ENCODE measurements around the gene C19orf12. TPM values are rescaled to one million over a fixed set of nuclear protein-coding genes. Genes with fewer than 3 reads are reported as not detected.

The C19orf12 gene
- polyA plus RNA-seq, 6 donors from 2014 or later: 8.2 to 24.0 (median 15.3) TPM

DNA sequence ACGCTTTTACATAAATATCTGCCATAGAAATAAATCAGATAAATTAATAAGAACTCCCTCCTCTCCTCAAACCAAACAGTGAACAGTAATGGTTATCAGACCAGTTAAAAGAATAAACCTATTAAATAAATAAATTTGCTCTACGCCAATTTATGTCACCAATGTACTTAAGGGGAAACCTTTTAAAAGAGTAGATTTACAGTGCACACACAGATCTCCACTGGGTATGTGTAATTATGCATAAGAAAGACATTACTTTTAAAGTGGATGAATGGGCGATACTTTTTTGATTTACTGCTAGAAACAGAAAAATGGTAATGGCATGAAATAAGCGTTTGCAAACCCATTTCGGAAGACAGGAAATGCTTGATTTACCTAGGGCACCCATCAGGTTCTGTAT is 34.9 kb upstream of the C19orf12 start:
- no peaks in the 10 kb centered on the region for H3K9me3 Mint-ChIP-seq
- H3K4me1 Mint-ChIP-seq: no peaks in the 10 kb centered on the region
- ATAC-seq (ENCODE audit: low read depth in 2 of 2) (no peak), DNase-seq (no peak)
- no peak overlapping the region for H3K27ac Mint-ChIP-seq
- peaks cover 0 to 22% (median 17%) of the 10 kb centered on the region in 3 donors for H3K27me3 Mint-ChIP-seq
- H3K36me3 Mint-ChIP-seq: no peaks in the 10 kb centered on the region
- no peak overlapping the region for H3K4me3 Mint-ChIP-seq

DNA sequence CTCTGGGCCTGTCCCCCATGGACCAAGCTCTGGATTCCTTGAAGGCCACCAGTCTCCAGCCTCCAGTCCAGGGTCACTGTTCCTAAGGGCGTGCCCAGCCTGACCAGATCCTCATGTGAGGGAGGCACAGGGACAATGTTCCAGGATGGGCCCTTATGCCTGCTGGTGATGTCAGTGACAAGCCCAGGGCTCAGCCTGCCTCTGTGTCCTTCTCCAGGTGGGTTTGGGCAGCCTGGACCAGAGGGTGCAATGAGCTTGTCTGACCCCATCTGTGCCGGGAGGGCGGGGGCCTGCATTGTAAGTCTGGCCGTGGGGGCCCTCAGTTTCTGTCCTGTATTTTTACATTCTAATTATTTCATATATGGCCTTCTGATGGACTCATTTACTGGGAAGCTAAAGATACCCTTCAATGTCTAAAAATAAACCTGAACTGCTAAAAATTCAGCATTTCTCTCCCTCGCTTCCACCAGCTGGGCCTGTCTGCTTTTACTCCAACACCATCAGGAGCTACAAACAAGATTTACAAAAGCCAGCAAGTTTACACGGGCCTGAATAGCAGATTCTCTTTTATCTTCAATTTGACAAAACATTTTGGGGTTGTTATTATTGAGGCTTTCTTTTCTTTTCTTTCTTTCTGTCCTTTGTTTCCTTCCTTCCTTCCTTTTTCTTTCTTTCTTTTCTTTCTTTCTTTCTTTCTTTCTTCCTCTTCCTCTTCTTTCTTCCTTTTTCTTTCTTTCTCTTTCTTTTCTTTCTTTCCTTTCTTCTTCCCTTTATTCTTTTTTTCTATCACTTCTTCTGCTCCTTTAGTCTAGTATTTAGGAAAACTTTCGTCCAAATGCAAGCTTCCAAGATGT is 34.2 kb upstream of the C19orf12 start:
- peaks cover 0 to 17% (median 16%) of the 10 kb centered on the region in 3 donors for H3K27me3 Mint-ChIP-seq
- H3K4me3 Mint-ChIP-seq: no peak overlapping the region
- no peaks in the 10 kb centered on the region for H3K36me3 Mint-ChIP-seq
- no peak for DNase-seq
- H3K27ac Mint-ChIP-seq: peak overlapping the region in 2 of 6 donors; percentile 63 to 70
- H3K9me3 Mint-ChIP-seq: no peaks in the 10 kb centered on the region
- H3K4me1 Mint-ChIP-seq: no peaks in the 10 kb centered on the region
- ATAC-seq (ENCODE audit: low read depth in 2 of 2): no peak

DNA sequence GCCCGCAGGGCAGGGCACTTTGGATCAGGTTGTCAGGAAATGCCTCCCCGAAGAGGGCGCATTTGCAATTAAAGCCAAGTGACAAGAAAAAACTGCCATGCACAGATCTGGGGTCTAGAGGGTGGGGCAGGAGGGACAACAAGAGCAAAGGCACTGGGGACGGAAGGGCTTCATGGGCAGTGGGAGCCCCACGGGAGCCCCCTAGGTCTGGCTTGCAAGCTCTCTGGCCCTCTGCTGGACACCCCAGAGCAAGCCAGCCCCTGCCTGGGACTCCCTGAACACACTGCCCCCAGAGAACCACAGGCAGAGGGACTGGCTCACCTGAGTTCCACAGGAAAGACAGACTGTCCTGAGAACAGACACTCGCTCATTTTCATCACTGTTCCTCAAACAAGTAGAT is 30.2 kb upstream of the C19orf12 start:
- ATAC-seq (ENCODE audit: low read depth in 2 of 2) (no peak), DNase-seq (no peak)
- H3K27ac Mint-ChIP-seq: no peak overlapping the region
- H3K36me3 Mint-ChIP-seq: no peaks in the 10 kb centered on the region
- H3K27me3 Mint-ChIP-seq: peaks cover 0 to 22% (median 21%) of the 10 kb centered on the region in 3 donors
- no peaks in the 10 kb centered on the region for H3K9me3 Mint-ChIP-seq
- no peaks in the 10 kb centered on the region for H3K4me1 Mint-ChIP-seq
- H3K4me3 Mint-ChIP-seq: no peak overlapping the region

DNA sequence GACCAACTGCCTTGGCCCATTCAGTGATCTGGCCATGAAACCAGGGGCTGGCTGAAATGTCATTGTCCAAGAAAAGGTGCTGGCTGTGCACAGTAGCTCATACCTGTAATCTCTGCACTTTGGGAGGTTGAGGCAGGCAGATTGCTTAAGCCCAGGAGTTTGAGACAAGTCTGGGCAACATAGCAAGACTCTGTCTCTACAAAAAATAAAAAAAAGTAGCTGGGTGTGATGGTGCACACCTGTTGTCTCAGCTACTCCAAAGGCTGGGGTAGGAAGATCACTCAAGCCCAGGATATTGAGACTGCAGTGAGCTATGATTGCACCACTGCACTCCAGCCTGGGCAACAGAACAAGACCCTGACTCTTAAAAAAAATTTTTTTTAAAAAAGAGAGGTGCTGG is 28.6 kb upstream of the C19orf12 start:
- H3K36me3 Mint-ChIP-seq: no peaks in the 10 kb centered on the region
- DNase-seq: no peak
- no peaks in the 10 kb centered on the region for H3K4me1 Mint-ChIP-seq
- no peak overlapping the region for H3K4me3 Mint-ChIP-seq
- no peak overlapping the region for H3K27ac Mint-ChIP-seq
- peaks cover 0 to 21% (median 21%) of the 10 kb centered on the region in 3 donors for H3K27me3 Mint-ChIP-seq
- H3K9me3 Mint-ChIP-seq: no peaks in the 10 kb centered on the region
- no peak for ATAC-seq (ENCODE audit: low read depth in 2 of 2)

DNA sequence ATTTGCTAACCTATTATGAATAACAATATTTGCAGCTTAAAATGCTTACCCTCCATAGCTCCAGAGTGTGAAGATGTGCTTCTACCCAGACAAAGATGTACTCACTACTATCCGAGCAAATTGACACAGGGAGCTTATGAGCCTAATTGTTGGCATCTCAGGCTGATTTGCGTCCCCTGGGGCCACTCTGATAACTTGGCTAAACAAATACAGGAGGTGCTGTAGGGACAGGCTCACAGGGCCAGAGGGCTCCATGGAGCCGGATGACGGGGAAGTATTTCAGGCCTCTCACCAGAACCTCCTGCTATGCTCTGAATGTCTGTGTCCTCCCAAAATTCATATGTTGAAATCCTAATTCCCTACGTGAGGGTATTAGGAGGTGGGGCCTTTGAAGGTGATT is 26.7 kb upstream of the C19orf12 start:
- ATAC-seq (ENCODE audit: low read depth in 2 of 2): no peak
- no peak overlapping the region for H3K4me3 Mint-ChIP-seq
- no peaks in the 10 kb centered on the region for H3K36me3 Mint-ChIP-seq
- H3K27ac Mint-ChIP-seq: no peak overlapping the region
- no peaks in the 10 kb centered on the region for H3K4me1 Mint-ChIP-seq
- H3K27me3 Mint-ChIP-seq: peaks cover 0 to 34% (median 17%) of the 10 kb centered on the region in 3 donors
- DNase-seq: no peak
- no peaks in the 10 kb centered on the region for H3K9me3 Mint-ChIP-seq

DNA sequence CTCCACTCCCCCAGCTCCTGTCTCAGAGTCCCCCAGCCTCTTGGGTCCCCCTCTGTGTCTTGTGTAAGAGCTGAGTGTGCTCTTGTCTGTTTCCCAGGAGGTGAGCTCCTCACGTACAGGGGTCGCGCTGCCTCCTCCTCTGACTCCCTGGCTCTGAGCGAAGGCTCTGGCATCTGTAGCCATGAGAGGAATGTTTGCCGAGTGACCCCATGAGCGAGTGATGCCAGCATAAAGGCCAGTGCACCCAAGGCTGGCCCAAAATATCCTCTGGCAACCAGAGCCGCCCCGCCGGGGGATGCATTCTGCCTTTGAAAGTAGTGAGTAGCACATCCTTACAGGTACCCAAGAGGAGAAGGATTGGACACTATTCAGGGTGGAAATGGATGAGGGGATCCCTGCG is 26.2 kb upstream of the C19orf12 start:
- Mint-ChIP-seq H3K27me3 (peaks cover 0 to 34% (median 17%) of the 10 kb centered on the region in 3 donors), H3K9me3 (no peaks in the 10 kb centered on the region), H3K4me1 (no peaks in the 10 kb centered on the region), H3K27ac (no peak overlapping the region), H3K36me3 (no peaks in the 10 kb centered on the region), H3K4me3 (no peak overlapping the region)
- ATAC-seq (ENCODE audit: low read depth in 2 of 2) (no peak), DNase-seq (no peak)

DNA sequence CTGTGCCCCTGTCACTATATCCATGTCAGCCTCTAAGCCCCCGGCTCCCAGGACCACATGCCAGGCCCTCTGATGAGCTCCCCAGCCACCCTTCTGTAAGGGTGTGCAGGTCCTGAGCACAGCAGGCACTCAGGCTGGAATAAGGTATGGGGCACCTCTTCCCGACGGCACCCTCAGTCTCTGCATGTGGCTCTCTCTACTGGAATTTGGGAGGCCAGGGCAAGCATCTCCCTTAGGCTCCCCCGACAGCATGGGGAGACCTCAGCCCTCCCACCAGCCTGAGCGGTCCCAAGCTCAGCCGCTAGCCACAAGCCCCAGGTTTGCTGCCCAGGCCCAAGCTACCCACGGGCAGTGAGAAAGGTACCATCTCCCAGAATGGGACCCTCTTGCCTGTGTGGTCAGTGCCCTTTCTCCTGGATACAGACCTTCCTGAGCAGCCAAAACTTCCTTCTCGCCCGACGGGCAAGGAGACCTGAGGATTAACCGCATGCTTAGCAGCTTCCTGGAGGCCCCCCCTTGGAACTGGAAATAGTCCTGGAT is 22.5 kb upstream of the C19orf12 start:
- H3K27ac Mint-ChIP-seq: no peak overlapping the region
- ATAC-seq (ENCODE audit: low read depth in 2 of 2): no peak
- H3K36me3 Mint-ChIP-seq: no peaks in the 10 kb centered on the region
- H3K9me3 Mint-ChIP-seq: no peaks in the 10 kb centered on the region
- peaks cover 4 to 43% (median 22%) of the 10 kb centered on the region in 3 donors for H3K27me3 Mint-ChIP-seq
- no peak for DNase-seq
- H3K4me3 Mint-ChIP-seq: no peak overlapping the region
- H3K4me1 Mint-ChIP-seq: no peaks in the 10 kb centered on the region

DNA sequence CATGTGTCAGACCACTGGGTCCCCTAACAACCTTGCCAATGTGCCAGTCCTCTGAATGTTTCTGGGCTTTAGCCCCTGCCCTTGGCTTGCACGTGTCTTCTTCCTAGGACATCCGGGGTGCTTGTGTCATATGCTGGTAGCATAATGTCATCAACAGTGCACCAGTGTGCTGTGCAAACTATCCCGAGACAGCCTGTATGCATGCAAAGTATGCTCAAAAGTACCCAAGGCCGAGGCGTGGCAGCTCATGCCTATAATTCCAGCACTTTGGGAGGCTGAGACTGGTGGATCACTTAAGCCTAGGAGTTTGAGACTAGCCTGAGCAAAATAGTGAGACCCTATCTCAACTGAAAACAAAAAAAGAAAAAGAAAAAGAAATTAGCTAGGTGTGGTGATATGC is 20.8 kb upstream of the C19orf12 start:
- no peak overlapping the region for H3K4me3 Mint-ChIP-seq
- peaks cover 4 to 39% (median 16%) of the 10 kb centered on the region in 3 donors for H3K27me3 Mint-ChIP-seq
- no peaks in the 10 kb centered on the region for H3K36me3 Mint-ChIP-seq
- no peaks in the 10 kb centered on the region for H3K4me1 Mint-ChIP-seq
- ATAC-seq (ENCODE audit: low read depth in 2 of 2) (no peak), DNase-seq (no peak)
- no peaks in the 10 kb centered on the region for H3K9me3 Mint-ChIP-seq
- no peak overlapping the region for H3K27ac Mint-ChIP-seq

DNA sequence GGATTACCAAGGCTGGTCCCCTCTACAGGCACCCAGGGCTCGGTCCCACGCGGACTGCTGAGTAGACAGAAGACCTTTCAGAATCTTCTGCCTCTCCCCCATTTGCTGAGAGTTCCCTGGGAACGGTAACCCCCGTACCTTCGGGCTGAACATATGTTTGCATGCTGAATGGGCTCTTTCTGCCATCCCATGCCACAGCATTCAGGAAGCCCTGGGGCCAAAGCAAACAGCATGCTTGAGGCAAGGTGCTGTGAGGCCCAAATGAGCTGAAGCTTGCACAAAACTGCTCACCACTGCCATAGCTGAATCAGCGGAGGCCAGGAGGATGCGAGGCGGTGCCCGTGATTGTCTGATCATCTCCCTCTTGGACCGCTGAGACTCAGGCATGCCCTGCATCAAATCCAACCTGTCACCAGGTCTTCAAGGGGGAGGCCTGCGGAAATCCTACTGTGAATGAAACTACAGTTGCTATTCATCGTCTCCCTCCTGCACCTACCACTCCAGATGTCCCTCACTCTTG is 16.3 kb upstream of the C19orf12 start:
- Mint-ChIP-seq H3K4me1 (no peaks in the 10 kb centered on the region), H3K4me3 (no peak overlapping the region), H3K36me3 (no peaks in the 10 kb centered on the region), H3K27ac (peak overlapping the region in 1 of 6 donors; percentile 92), H3K9me3 (no peaks in the 10 kb centered on the region), H3K27me3 (peaks cover 20 to 39% (median 35%) of the 10 kb centered on the region in 3 donors)
- ATAC-seq (ENCODE audit: low read depth in 2 of 2) (no peak), DNase-seq (no peak)

DNA sequence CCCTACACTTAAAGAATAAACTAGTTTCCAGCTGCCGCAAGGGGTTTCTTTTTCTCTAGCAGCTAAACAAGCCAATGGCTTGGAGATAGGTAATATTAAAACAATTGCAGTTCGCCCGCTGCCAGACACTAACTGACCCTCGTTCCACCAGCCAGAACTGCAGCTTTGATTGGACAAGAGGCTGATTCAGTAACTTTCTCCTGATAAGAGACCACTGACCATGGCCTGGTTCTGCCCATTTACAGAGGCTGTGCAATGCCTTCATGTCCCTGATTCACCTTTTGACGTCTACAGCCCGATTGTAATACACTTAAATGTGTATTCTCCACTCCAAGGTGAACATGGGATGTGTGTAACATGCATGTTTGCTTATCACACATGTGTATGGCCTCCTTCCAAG is 12.8 kb upstream of the C19orf12 start:
- Mint-ChIP-seq H3K4me1 (peaks cover 6 to 9% (median 7%) of the 10 kb centered on the region in 3 donors), H3K9me3 (no peaks in the 10 kb centered on the region), H3K27ac (peak overlapping the region in 1 of 6 donors; percentile 22), H3K36me3 (peaks cover 0 to 4% of the 10 kb centered on the region in 2 donors), H3K27me3 (peaks cover 43 to 61% (median 56%) of the 10 kb centered on the region in 3 donors), H3K4me3 (no peak overlapping the region)
- no peak for ATAC-seq (ENCODE audit: low read depth in 2 of 2)
- no peak for DNase-seq

DNA sequence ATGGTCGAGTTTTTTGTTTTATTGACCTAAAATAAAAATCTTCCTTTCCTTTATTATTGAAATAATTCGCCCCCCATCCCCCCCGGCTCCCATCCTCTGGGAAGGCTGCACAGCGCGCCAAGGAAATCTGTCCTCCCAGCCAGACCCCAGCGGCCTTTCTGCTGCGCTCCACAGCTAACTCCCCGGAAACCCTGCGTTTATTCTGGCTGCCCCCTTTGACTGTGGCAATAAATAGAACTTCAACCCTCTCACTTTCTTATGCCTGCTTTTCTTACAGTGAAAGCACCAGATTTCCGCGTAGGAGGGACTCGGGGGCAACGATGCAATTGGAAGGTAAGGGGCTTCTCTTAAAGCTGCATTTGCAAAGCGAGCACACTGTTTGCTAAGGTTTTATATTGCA is 9.7 kb upstream of the C19orf12 start:
- ATAC-seq (ENCODE audit: low read depth in 2 of 2) (no peak), DNase-seq (no peak)
- no peaks in the 10 kb centered on the region for H3K9me3 Mint-ChIP-seq
- H3K27ac Mint-ChIP-seq: peak overlapping the region in 1 of 6 donors; percentile 20
- peaks cover 39 to 55% (median 52%) of the 10 kb centered on the region in 3 donors for H3K27me3 Mint-ChIP-seq
- H3K4me3 Mint-ChIP-seq: peak overlapping the region in 3 of 8 donors; percentile 12 to 41 (median 12)
- peaks cover 6 to 9% (median 7%) of the 10 kb centered on the region in 3 donors for H3K4me1 Mint-ChIP-seq
- H3K36me3 Mint-ChIP-seq: peaks cover 0 to 4% of the 10 kb centered on the region in 2 donors

DNA sequence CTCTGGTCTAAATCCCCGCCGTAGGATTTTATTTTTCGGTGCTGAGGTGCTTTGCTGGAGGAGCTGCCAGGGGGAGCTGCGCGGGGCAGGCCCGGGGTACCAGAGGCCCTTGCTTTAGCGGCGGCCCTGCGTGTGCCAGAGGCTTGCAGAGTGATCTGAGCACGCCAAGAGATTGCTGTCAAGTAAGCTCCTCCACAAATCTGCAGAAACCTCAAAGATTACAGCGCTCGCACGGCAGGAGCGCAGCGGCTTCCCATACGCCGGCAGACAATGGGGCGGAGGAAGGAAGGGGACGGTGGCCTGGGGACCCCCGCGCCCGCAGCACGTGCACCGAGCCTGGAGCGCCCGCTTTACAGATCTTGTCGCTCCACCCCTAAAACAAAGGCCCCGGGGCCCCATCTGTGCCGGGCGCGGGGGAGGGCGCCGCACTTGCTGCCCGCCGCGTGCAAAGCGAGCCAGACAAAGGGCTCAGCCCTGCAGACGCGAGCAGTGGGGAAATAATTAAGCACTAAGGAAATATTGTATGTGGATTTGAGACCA is 9.1 kb upstream of the C19orf12 start:
- H3K36me3 Mint-ChIP-seq: peaks cover 0 to 4% of the 10 kb centered on the region in 2 donors
- H3K9me3 Mint-ChIP-seq: no peaks in the 10 kb centered on the region
- H3K27ac Mint-ChIP-seq: no peak overlapping the region
- peaks cover 34 to 49% (median 47%) of the 10 kb centered on the region in 3 donors for H3K27me3 Mint-ChIP-seq
- H3K4me3 Mint-ChIP-seq: peak overlapping the region in 5 of 8 donors; percentile 35 to 65 (median 51)
- no peak for DNase-seq
- H3K4me1 Mint-ChIP-seq: peaks cover 6 to 9% (median 7%) of the 10 kb centered on the region in 3 donors
- peak; percentile 52 to 58 for ATAC-seq (ENCODE audit: low read depth in 2 of 2)

DNA sequence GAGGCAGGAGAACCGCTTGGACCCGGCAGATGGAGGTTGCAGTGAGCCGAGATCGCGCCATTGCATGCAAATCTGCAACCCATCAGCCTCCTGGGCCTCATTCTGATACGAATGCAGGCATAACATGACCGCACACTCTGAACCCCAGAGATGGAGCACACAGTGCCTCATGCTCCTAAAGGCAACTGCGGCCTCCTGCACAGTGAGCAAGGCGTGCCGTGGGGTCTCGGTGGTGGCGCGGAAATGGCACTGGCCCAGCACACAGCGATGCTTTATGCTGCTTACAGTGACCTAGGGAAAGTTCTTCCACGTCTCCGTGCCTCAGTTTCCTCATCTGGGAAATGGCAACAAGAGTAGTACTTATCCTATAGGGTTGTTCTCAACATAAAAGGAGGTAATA is 2.0 kb upstream of the C19orf12 start:
- Mint-ChIP-seq H3K27me3 (no peaks in the 10 kb centered on the region), H3K4me1 (peaks cover 36 to 44% (median 39%) of the 10 kb centered on the region in 3 donors), H3K36me3 (no peaks in the 10 kb centered on the region), H3K9me3 (no peaks in the 10 kb centered on the region), H3K27ac (peak overlapping the region in 2 of 6 donors; percentile 93 to 95), H3K4me3 (peak overlapping the region in 2 of 8 donors; percentile 1 to 92)
- DNase-seq (no peak), ATAC-seq (ENCODE audit: low read depth in 2 of 2) (no peak)
